ENCODE measurements around the gene USP51.
"Not testable (repeated sequence)": the region's sequence is repeated elsewhere in the genome, so short reads cannot be mapped to it uniquely, and the experiment has no call there.

Gene USP51

DNA sequence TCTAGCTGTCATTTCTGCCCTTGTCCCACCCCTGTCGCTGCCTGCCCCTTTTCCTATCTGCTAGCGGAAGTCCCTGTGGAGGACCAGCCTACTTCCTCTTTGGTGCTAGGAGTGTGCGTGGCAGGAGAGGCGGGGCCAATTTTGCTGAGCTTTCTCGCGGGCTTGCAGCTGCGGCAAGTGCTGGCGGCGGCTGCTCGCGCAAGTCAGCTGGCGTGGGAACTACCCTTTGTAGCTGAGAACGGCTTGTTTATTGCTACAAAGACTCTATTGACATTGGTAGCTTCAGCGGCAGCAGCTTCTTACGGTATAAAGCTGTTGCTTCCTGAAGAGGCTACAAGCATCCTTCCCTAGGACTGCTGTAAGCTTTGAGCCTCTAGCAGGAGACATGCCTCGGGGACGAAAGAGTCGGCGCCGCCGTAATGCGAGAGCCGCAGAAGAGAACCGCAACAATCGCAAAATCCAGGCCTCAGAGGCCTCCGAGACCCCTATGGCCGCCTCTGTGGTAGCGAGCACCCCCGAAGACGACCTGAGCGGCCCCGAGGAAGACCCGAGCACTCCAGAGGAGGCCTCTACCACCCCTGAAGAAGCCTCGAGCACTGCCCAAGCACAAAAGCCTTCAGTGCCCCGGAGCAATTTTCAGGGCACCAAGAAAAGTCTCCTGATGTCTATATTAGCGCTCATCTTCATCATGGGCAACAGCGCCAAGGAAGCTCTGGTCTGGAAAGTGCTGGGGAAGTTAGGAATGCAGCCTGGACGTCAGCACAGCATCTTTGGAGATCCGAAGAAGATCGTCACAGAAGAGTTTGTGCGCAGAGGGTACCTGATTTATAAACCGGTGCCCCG, 37.4 kb downstream of the USP51 start, which contains the start of gene MAGEH1:
Gene MAGEH1 (plus strand): TSS at position 138 of the 843 bp plus-strand sequence. CDS start 248 bp downstream, at position 386.
- CTCF ChIA-PET, result no interaction called here
- no peak for DNase-seq (ENCODE audit: extremely low spot score)
- POLR2A ChIA-PET, result no interaction called here
- TF ChIP-seq TARDBP (IDR thresholded peaks at IDR 0.05) (no peak), SUZ12 (IDR thresholded peaks at IDR 0.05) (no peak), ZNF384 (IDR thresholded peaks at IDR 0.05) (no peak)

DNA sequence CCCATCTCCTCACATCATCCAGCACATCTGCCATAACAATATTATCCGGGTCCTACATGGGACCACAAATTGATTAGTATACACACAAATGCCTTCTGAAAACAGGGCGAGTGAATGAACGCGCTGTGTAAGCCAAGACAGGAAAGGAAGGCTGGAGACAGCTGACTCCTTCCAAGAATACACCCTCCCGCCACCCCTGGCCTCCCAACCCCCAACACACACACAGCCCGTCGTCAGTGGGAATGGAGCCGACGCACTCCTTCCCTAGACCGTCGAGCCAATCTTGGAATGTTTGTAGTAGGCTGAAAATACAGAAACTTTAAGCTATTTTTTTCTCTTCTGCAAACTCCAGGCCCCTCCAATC, 38.0 kb downstream of the USP51 start:
- POLR2A ChIA-PET, result no interaction called here
- no peak for DNase-seq (ENCODE audit: extremely low spot score)

DNA sequence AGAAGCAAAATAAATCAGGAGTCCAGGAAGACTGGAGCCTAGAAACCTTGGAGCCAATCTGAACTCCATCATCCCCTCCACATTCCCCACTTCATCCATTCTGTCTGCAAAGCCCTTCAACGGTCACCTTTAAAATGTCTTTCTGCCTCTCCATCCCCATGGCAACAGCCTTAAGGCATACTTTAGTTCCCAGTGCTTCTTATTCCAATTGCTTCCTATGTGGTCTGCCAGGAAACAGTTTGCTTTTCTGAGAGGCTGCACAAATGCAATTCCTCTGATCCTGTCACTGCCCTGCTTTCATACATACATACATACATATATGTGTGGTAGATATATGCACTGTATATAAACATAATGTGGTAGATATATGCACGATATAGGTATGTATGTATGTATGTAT, 38.5 kb downstream of the USP51 start:
- ChIA-PET CTCF (no interaction called here), POLR2A (no interaction called here)
- TF ChIP-seq L3MBTL2 (conservative IDR thresholded peaks at IDR 0.05), result no peak
- TF ChIP-seq, protein P1, sequence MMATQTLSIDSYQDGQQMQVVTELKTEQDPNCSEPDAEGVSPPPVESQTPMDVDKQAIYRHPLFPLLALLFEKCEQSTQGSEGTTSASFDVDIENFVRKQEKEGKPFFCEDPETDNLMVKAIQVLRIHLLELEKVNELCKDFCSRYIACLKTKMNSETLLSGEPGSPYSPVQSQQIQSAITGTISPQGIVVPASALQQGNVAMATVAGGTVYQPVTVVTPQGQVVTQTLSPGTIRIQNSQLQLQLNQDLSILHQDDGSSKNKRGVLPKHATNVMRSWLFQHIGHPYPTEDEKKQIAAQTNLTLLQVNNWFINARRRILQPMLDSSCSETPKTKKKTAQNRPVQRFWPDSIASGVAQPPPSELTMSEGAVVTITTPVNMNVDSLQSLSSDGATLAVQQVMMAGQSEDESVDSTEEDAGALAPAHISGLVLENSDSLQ (IDR thresholded peaks at IDR 0.05), result no peak
- no peak for TF ChIP-seq HDGF (IDR thresholded peaks at IDR 0.05; ENCODE audit: borderline replicate concordance)
- no peak for TF ChIP-seq LEF1 (IDR thresholded peaks at IDR 0.05; ENCODE audit: borderline replicate concordance)
- no peak for TF ChIP-seq SUZ12 (IDR thresholded peaks at IDR 0.05)
- DNase-seq (ENCODE audit: extremely low spot score), result no peak

More for the DNA sequence above, 38.0 kb downstream of the USP51 start:
- no peak for TF ChIP-seq SUZ12 (IDR thresholded peaks at IDR 0.05)
- TF ChIP-seq TARDBP (IDR thresholded peaks at IDR 0.05), result no peak
- CTCF ChIA-PET, result no interaction called here

DNA sequence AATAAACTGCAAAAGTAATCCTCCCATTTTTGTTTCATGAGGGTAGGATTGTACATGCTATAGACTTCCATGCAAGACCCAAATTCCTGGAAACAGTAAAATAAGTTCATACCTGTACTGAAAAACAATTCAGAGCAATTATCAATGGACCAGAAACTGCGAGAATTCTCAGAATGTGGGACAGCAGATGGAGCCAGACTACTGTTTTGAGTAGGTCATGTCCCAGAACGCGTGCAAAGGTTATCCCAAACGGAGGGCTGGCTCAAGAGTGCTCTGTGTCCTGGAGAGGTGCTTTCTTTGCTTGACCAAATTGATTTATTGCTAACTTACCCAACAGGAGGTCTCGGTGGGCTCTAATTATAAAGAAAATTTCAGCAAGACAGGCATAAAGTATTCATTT, 39.4 kb downstream of the USP51 start:
- TF ChIP-seq HDGF (IDR thresholded peaks at IDR 0.05; ENCODE audit: borderline replicate concordance) (no peak), FOXM1 (IDR thresholded peaks at IDR 0.05; ENCODE audit: borderline replicate concordance) (no peak), SUZ12 (IDR thresholded peaks at IDR 0.05) (no peak), L3MBTL2 (conservative IDR thresholded peaks at IDR 0.05) (no peak)
- ChIA-PET CTCF (no interaction called here), POLR2A (no interaction called here)
- no peak for DNase-seq (ENCODE audit: extremely low spot score)

DNA sequence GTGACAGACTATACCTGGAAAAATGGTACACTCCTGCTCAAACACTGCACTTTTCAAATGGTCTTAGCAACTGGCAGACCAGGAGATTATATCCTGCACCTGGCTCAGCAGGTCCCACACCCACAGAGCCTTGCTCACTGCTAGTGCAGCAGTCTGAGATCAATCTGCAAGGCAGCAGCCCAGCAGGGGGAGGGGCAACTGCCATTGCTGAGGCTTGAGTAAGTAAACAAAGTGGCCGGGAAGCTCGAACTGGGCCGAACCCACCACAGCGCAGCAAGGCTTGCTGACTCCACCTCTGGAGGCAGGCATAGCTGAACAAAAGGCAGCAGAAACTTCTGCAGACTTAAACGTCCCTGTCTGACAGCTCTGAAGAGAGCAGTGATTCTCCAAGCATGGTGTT, 46.2 kb downstream of the USP51 start:
- CTCF ChIA-PET; DNase-seq (ENCODE audit: extremely low spot score); POLR2A ChIA-PET: not testable (repeated sequence)

Data from HEK293T (cell line).